Prostate gland (tissue), 2 donors: Measurements from ENCODE around the gene HIVEP2. TPM values are rescaled to one million over a fixed set of nuclear protein-coding genes. Genes with fewer than 3 reads are reported as not detected.

Experiments
- DNase-seq: peaks from one replicate; pipeline ENCODE4 v3.0.0-alpha.2; 2019; ENCODE audit warnings: low spot score
- H3K27ac ChIP-seq, 2 donors: fragments of 200-600 bp; sonication (generic); 2 replicates each; pipeline ENCODE4 v1.5.1; 2017 to 2019
- H3K27me3 ChIP-seq: fragments of 200-600 bp; sonication (generic); replicated peaks from 2 replicates; pipeline ENCODE4 v1.5.1; 2019; ENCODE audit not compliant: insufficient read depth
- H3K36me3 ChIP-seq, 2 donors: fragments of 200-600 bp; sonication (generic); 1 replicate in 1 of 2; 2 replicates in 1 of 2; pipeline versions ENCODE4 v1.5.1 to v1.8.1; 2017 to 2019
- H3K4me1 ChIP-seq: fragments of 200-600 bp; sonication (generic); replicated peaks from 2 replicates; pipeline ENCODE4 v1.5.1; 2019
- H3K4me3 ChIP-seq, 2 donors: fragments of 200-600 bp; sonication (generic); 2 replicates each; pipeline ENCODE4 v1.5.1; 2017 to 2019
- H3K9me3 ChIP-seq: fragments of 200-600 bp; sonication (generic); 2 replicates; pipeline ENCODE4 v1.5.1; 2017
- POLR2A ChIP-seq: fragments of 450-650 bp; IDR thresholded peaks from one replicate; pipeline ENCODE4 v1.6.1; 2016; ENCODE audit warnings: antibody characterized with exemption, mild to moderate bottlenecking
- POLR2AphosphoS5 ChIP-seq: sonication (generic); formaldehyde crosslinking; IDR thresholded peaks from one replicate; pipeline ENCODE4 v1.6.1; 2017; ENCODE audit warnings: antibody characterized with exemption
- WGBS: methylation state at CpG from one replicate; pipeline ENCODE4 v1.1.5; 2018; 5-methylcytosine and 5-hydroxymethylcytosine counted together
- intact Hi-C: fragments of 100-400 bp; cut with DNase I; formaldehyde crosslinking; loops from one replicate; pipeline ENCODE4 v1.14.2; 2022
- total RNA-seq, 2 donors: library from RNA; depleted of rRNA; stranded (reverse); fragments of >200 nt; gene quantifications; one replicate each; pipeline ENCODE4 v1.1.0, GENCODE V29; 2016
- TF ChIP-seq, protein P1 (sequence below), 4 experiments: fragments of 200-600 bp in 2 of 4; fragments of 450-650 bp in 2 of 4; sonication (generic) in 2 of 4; IDR thresholded peaks; 1 replicate in 3 of 4; 2 replicates in 1 of 4; pipeline ENCODE4 v1.5.1; 2016 to 2019; ENCODE audit warnings: antibody characterized with exemption in 4 of 4, mild to moderate bottlenecking in 2 of 4, moderate library complexity in 2 of 4

HIVEP2 gene
- total RNA-seq, 2 donors from 2014 or later = 15.8 to 19.3 TPM

DNA sequence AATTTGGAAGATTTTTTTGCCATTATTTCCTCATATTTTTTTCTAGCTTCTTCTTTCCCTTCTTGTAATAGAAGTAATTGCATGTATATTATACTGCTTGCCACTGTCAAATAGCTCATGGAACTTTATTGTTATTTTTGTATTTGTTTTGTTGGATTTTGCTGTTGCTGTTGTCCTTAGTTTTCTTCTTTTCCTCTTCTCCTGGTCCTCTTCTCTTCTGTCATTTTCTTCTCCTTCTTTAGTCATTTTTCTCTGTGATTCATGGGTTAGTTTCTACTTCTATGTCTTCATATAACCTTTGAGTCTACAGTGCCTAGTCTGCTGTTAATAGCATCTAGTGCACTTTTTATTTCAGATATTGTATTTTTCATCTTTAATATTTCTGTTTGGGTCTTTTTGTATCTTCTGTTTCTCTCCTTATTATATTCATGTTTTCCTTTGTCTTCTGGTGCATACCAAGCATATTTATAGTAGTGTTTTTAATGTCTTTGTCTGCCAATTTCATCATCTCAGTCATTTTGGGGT is 226.2 kb downstream of the HIVEP2 start:
- TF ChIP-seq, protein P1, sequence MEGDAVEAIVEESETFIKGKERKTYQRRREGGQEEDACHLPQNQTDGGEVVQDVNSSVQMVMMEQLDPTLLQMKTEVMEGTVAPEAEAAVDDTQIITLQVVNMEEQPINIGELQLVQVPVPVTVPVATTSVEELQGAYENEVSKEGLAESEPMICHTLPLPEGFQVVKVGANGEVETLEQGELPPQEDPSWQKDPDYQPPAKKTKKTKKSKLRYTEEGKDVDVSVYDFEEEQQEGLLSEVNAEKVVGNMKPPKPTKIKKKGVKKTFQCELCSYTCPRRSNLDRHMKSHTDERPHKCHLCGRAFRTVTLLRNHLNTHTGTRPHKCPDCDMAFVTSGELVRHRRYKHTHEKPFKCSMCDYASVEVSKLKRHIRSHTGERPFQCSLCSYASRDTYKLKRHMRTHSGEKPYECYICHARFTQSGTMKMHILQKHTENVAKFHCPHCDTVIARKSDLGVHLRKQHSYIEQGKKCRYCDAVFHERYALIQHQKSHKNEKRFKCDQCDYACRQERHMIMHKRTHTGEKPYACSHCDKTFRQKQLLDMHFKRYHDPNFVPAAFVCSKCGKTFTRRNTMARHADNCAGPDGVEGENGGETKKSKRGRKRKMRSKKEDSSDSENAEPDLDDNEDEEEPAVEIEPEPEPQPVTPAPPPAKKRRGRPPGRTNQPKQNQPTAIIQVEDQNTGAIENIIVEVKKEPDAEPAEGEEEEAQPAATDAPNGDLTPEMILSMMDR (IDR thresholded peaks at IDR 0.05) = no peak
- no peak for TF ChIP-seq POLR2A
- TF ChIP-seq POLR2AphosphoS5 = no peak
- Histone ChIP-seq H3K27ac (no peak overlapping the region), H3K9me3 (no peaks in the 10 kb centered on the region), H3K36me3 (no peaks in the 10 kb centered on the region), H3K4me3 (no peak overlapping the region), H3K4me1 (no peaks in the 10 kb centered on the region), H3K27me3 (no peaks in the 10 kb centered on the region)
- intact Hi-C loops = no loop called here
- DNase-seq = no peak

DNA sequence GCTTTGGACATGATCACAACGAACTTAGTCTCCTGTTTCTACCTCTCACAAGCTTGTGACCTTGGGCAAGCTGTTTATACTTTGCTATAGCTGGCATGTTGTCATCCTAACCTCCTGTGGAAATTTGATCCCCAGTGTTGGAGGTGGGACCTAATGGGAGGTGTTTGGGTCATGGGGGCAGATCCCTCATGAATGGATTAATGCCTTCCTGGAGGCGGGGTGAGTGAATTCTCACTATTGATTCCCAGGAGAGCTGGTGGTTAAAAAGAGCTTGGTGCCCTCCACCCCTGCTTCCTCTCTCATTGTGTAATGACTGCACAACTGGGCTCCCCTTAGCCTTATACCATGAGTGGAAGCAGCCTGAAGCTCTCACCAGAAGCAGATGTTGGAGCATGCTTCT is 228.9 kb downstream of the HIVEP2 start:
- no peak overlapping the region for H3K27ac ChIP-seq
- TF ChIP-seq POLR2A (no peak), POLR2AphosphoS5 (no peak)
- TF ChIP-seq, protein P1 (IDR thresholded peaks at IDR 0.05) = no peak
- no peaks in the 10 kb centered on the region for H3K27me3 ChIP-seq
- no peaks in the 10 kb centered on the region for H3K9me3 ChIP-seq
- H3K36me3 ChIP-seq = no peaks in the 10 kb centered on the region
- 57% methylated on average over 2 of the region's 2 CpGs for WGBS
- H3K4me1 ChIP-seq = no peaks in the 10 kb centered on the region
- no peak for DNase-seq
- no peak overlapping the region for H3K4me3 ChIP-seq
- intact Hi-C loops = no loop called here

DNA sequence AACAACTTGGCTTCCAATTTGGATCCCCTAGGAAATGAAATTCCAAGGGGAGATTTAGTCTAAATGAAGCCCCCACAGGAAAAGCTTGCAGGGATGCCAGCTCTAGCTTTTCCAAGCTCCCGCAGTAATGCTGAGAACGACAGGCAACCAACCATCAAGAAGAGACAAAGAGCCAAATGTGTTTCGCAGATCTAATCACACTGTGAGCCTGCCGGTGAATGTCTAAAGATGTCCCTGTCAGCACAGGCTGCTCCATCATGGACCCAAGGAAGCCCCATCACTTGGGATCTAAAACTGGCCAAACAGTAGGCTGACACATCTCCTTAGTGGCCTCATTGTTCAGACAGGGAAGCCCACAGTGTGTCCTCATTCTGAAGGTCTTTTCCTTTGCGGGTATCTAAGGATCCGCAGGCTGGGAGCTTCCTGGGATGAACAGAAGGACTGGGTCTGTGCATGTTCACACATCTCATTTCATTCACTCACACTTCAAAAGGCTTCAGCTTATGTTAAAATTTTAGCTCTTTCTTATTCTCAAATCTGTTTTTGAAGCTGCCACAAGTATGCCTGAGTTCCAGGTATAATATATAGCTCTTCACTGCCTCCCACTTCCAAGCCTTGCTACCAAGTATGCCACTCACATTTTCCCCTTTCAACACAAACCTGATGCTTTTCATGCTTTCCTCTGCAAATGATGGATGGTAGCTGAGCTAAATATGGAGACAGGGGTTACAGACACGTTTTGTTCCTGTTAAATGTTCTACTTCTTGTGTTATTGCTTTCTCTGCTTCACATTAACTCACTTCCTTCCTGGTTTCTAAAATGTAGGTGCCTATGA is 229.8 kb downstream of the HIVEP2 start:
- Histone ChIP-seq H3K4me3 (no peak overlapping the region), H3K4me1 (no peaks in the 10 kb centered on the region), H3K27me3 (no peaks in the 10 kb centered on the region), H3K36me3 (no peaks in the 10 kb centered on the region), H3K27ac (no peak overlapping the region), H3K9me3 (no peaks in the 10 kb centered on the region)
- intact Hi-C loops = no loop called here
- 71% methylated on average over 7 of the region's 7 CpGs for WGBS
- no peak for DNase-seq
- TF ChIP-seq, protein P1 (IDR thresholded peaks at IDR 0.05) = no peak
- TF ChIP-seq POLR2A = no peak
- no peak for TF ChIP-seq POLR2AphosphoS5

DNA sequence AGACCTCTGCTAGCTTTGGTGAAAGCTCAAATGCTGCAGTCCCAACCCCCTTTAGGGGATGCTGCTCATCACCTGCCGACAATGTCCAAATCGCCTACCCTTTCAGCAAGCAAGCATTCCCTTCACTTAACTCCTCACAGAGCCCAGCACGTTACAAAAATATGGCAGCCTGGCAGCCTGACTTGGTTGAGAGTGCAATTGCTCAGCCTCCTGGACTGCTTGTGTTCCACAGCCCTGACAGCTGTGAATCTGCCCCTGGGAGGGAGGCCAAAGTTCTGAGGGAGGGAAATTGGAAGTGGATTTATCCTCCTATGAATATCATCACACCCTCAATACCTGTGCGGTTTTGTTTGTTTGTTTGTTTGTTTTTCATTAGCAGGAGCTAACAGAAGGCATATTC is 231.0 kb downstream of the HIVEP2 start:
- no peak for DNase-seq
- Histone ChIP-seq H3K36me3 (no peaks in the 10 kb centered on the region), H3K27me3 (no peaks in the 10 kb centered on the region), H3K4me1 (no peaks in the 10 kb centered on the region), H3K4me3 (no peak overlapping the region), H3K27ac (no peak overlapping the region), H3K9me3 (no peaks in the 10 kb centered on the region)
- TF ChIP-seq POLR2A (no peak), POLR2AphosphoS5 (no peak)
- TF ChIP-seq, protein P1 (IDR thresholded peaks at IDR 0.05) = no peak
- 86% methylated on average over 4 of the region's 4 CpGs for WGBS
- intact Hi-C loops = no loop called here

DNA sequence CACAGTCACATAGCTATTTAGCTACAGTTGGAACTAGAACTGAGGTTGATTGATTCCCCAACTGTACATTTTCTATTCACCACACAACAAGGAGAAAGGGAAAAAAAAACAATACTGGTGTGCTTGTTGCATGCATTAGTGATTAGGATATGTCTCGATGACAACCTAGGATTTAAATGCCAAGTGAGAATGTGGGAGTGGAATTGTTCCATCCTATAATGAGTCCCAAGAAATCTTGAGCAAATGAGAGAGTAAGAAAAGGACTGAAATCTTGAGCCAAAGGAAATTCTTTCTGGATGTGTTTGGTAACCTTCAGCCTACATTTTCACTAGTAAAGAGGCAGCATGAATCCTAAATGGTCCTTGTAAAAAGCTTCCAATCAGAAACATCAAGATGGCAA is 232.7 kb downstream of the HIVEP2 start:
- TF ChIP-seq POLR2A (no peak), POLR2AphosphoS5 (no peak)
- TF ChIP-seq, protein P1 (IDR thresholded peaks at IDR 0.05) = no peak
- Histone ChIP-seq H3K4me1 (no peaks in the 10 kb centered on the region), H3K27ac (no peak overlapping the region), H3K9me3 (no peaks in the 10 kb centered on the region), H3K36me3 (no peaks in the 10 kb centered on the region), H3K4me3 (no peak overlapping the region), H3K27me3 (no peaks in the 10 kb centered on the region)
- WGBS = 94% methylated on average over 1 of the region's 1 CpG
- no peak for DNase-seq
- intact Hi-C loops = no loop called here
